GM21786 (cell line): ENCODE results near the gene NOSTRIN.
"Not testable (repeated sequence)": the region's sequence is repeated elsewhere in the genome, so short reads cannot be mapped to it uniquely, and the experiment has no call there.

Experiments
- ATAC-seq: cut with Tn5 transposase; IDR thresholded peaks from one replicate; pipeline ENCODE4 v1.9.1; 2021; ENCODE audit not compliant: unreplicated experiment

NOSTRIN gene

GRCh38 chr2:168801961-168802858 lies at the start of gene NOSTRIN:
Gene NOSTRIN, plus strand, starts transcription at chr2:168802637. Its CDS starts 10 bp downstream, at chr2:168802647.
- ATAC-seq = no peak

GRCh38 chr2:168753765-168754329 lies 48.6 kb upstream of the NOSTRIN start:
- no peak for ATAC-seq

GRCh38 chr2:168757223-168757622 lies 45.2 kb upstream of the NOSTRIN start:
- no peak for ATAC-seq

GRCh38 chr2:168758970-168759820 lies 43.2 kb upstream of the NOSTRIN start:
- ATAC-seq = peak; percentile 76

- no peak for ATAC-seq
Observed at GRCh38 chr2:168765401-168765800, 37.0 kb upstream of the NOSTRIN start.

- ATAC-seq = no peak
Observed at GRCh38 chr2:168766600-168766999, 35.8 kb upstream of the NOSTRIN start.

- ATAC-seq = no peak
Observed at GRCh38 chr2:168767258-168767657, 35.2 kb upstream of the NOSTRIN start.

GRCh38 chr2:168768357-168768756 lies 34.1 kb upstream of the NOSTRIN start:
- not testable (repeated sequence) for ATAC-seq

- ATAC-seq = no peak
Observed at GRCh38 chr2:168770796-168771195, 31.6 kb upstream of the NOSTRIN start.

- ATAC-seq = no peak
Observed at GRCh38 chr2:168772704-168773103, 29.7 kb upstream of the NOSTRIN start.

GRCh38 chr2:168773128-168773527 lies 29.3 kb upstream of the NOSTRIN start:
- no peak for ATAC-seq

GRCh38 chr2:168773719-168774521 lies 28.5 kb upstream of the NOSTRIN start:
- ATAC-seq = no peak

GRCh38 chr2:168775837-168776236 lies 26.6 kb upstream of the NOSTRIN start:
- ATAC-seq = no peak

GRCh38 chr2:168780669-168781071 lies 21.8 kb upstream of the NOSTRIN start:
- ATAC-seq = no peak

- no peak for ATAC-seq
Observed at GRCh38 chr2:168781191-168781817, 21.1 kb upstream of the NOSTRIN start.

GRCh38 chr2:168782271-168782670 lies 20.2 kb upstream of the NOSTRIN start:
- ATAC-seq = no peak

- ATAC-seq = no peak
Observed at GRCh38 chr2:168784993-168785392, 17.4 kb upstream of the NOSTRIN start.

- ATAC-seq = no peak
Observed at GRCh38 chr2:168787098-168787781, 15.2 kb upstream of the NOSTRIN start.

- ATAC-seq = no peak
Observed at GRCh38 chr2:168787782-168788376, 14.6 kb upstream of the NOSTRIN start.
